Nephron progenitor cell (in vitro differentiated cells): ENCODE measurements around the gene CCNY.

ENCODE experiments used
- DNase-seq: peaks from one replicate; pipeline ENCODE4 v3.0.0; 2021
- H3K27ac Mint-ChIP-seq: 2 replicates; pipeline ENCODE4 v1.8.0; 2021; ENCODE audit warnings: mild to moderate bottlenecking, moderate library complexity, mixed read lengths
- H3K27me3 Mint-ChIP-seq: 2 replicates; pipeline ENCODE4 v1.8.0; 2021; ENCODE audit warnings: mild to moderate bottlenecking, low read depth, mixed read lengths; ENCODE audit not compliant: poor library complexity
- H3K36me3 Mint-ChIP-seq: 2 replicates; pipeline ENCODE4 v1.8.0; 2021; ENCODE audit warnings: low read depth, mixed read lengths
- H3K4me1 Mint-ChIP-seq: 2 replicates; pipeline ENCODE4 v1.8.0; 2021; ENCODE audit warnings: mixed read lengths
- H3K4me3 Mint-ChIP-seq: 2 replicates; pipeline ENCODE4 v1.8.0; 2021; ENCODE audit warnings: mild to moderate bottlenecking, moderate library complexity, mixed read lengths
- H3K9me3 Mint-ChIP-seq: 2 replicates; pipeline ENCODE4 v1.8.0; 2021; ENCODE audit warnings: mild to moderate bottlenecking, moderate library complexity, mixed read lengths
- CTCF ChIP-seq: fragments of 200-600 bp; sonication (generic); IDR thresholded peaks from 2 replicates; pipeline ENCODE4 v1.5.0; 2021; ENCODE audit warnings: antibody characterized with exemption

CCNY gene

GRCh38 chr10:35437829-35438228 is 101.5 kb downstream of the CCNY start:
- H3K4me3 Mint-ChIP-seq: no peak overlapping the region
- no peaks in the 10 kb centered on the region for H3K4me1 Mint-ChIP-seq
- H3K9me3 Mint-ChIP-seq: peaks cover 52% of the 10 kb centered on the region
- H3K36me3 Mint-ChIP-seq: peaks cover 52% of the 10 kb centered on the region
- no peak for DNase-seq
- no peak for TF ChIP-seq CTCF
- H3K27ac Mint-ChIP-seq: no peak overlapping the region
- no peaks in the 10 kb centered on the region for H3K27me3 Mint-ChIP-seq

GRCh38 chr10:35438718-35439571 is 102.6 kb downstream of the CCNY start:
- H3K4me3 Mint-ChIP-seq: no peak overlapping the region
- H3K27me3 Mint-ChIP-seq: no peaks in the 10 kb centered on the region
- no peak overlapping the region for H3K27ac Mint-ChIP-seq
- DNase-seq: no peak
- H3K36me3 Mint-ChIP-seq: peaks cover 58% of the 10 kb centered on the region
- no peak for TF ChIP-seq CTCF
- peaks cover 61% of the 10 kb centered on the region for H3K9me3 Mint-ChIP-seq
- H3K4me1 Mint-ChIP-seq: no peaks in the 10 kb centered on the region

GRCh38 chr10:35440016-35440415 is 103.7 kb downstream of the CCNY start:
- no peak for TF ChIP-seq CTCF
- Mint-ChIP-seq H3K4me1 (no peaks in the 10 kb centered on the region), H3K4me3 (no peak overlapping the region), H3K27ac (no peak overlapping the region), H3K9me3 (peaks cover 72% of the 10 kb centered on the region), H3K27me3 (no peaks in the 10 kb centered on the region), H3K36me3 (peaks cover 65% of the 10 kb centered on the region)
- DNase-seq: no peak

- Mint-ChIP-seq H3K9me3 (peaks cover 70% of the 10 kb centered on the region), H3K27me3 (peaks cover 3% of the 10 kb centered on the region), H3K4me1 (no peaks in the 10 kb centered on the region), H3K36me3 (peaks cover 62% of the 10 kb centered on the region), H3K4me3 (no peak overlapping the region), H3K27ac (no peak overlapping the region)
- no peak for DNase-seq
- no peak for TF ChIP-seq CTCF
These were observed 105.7 kb downstream of the CCNY start for GRCh38 chr10:35442028-35442427.

GRCh38 chr10:35442592-35442991 is 106.3 kb downstream of the CCNY start:
- Mint-ChIP-seq H3K4me3 (no peak overlapping the region), H3K36me3 (peaks cover 59% of the 10 kb centered on the region), H3K9me3 (peaks cover 70% of the 10 kb centered on the region), H3K27ac (no peak overlapping the region), H3K4me1 (peaks cover 2% of the 10 kb centered on the region), H3K27me3 (peaks cover 3% of the 10 kb centered on the region)
- no peak for DNase-seq
- no peak for TF ChIP-seq CTCF

- Mint-ChIP-seq H3K27ac (peak overlapping the region; percentile 58), H3K36me3 (peaks cover 54% of the 10 kb centered on the region), H3K4me1 (peaks cover 15% of the 10 kb centered on the region), H3K9me3 (peaks cover 64% of the 10 kb centered on the region), H3K27me3 (peaks cover 3% of the 10 kb centered on the region), H3K4me3 (no peak overlapping the region)
- no peak for TF ChIP-seq CTCF
- DNase-seq: no peak
These were observed 107.5 kb downstream of the CCNY start for GRCh38 chr10:35443858-35444257.
